RPMI8226 (cell line): ENCODE results near the gene ZRSR2.
"Not testable (repeated sequence)": the region's sequence is repeated elsewhere in the genome, so short reads cannot be mapped to it uniquely, and the experiment has no call there.

Experiments
- DNase-seq: peaks from one replicate; pipeline ENCODE4 v3.0.0-alpha.2; 2015

The ZRSR2 gene, protein sequence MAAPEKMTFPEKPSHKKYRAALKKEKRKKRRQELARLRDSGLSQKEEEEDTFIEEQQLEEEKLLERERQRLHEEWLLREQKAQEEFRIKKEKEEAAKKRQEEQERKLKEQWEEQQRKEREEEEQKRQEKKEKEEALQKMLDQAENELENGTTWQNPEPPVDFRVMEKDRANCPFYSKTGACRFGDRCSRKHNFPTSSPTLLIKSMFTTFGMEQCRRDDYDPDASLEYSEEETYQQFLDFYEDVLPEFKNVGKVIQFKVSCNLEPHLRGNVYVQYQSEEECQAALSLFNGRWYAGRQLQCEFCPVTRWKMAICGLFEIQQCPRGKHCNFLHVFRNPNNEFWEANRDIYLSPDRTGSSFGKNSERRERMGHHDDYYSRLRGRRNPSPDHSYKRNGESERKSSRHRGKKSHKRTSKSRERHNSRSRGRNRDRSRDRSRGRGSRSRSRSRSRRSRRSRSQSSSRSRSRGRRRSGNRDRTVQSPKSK

DNA sequence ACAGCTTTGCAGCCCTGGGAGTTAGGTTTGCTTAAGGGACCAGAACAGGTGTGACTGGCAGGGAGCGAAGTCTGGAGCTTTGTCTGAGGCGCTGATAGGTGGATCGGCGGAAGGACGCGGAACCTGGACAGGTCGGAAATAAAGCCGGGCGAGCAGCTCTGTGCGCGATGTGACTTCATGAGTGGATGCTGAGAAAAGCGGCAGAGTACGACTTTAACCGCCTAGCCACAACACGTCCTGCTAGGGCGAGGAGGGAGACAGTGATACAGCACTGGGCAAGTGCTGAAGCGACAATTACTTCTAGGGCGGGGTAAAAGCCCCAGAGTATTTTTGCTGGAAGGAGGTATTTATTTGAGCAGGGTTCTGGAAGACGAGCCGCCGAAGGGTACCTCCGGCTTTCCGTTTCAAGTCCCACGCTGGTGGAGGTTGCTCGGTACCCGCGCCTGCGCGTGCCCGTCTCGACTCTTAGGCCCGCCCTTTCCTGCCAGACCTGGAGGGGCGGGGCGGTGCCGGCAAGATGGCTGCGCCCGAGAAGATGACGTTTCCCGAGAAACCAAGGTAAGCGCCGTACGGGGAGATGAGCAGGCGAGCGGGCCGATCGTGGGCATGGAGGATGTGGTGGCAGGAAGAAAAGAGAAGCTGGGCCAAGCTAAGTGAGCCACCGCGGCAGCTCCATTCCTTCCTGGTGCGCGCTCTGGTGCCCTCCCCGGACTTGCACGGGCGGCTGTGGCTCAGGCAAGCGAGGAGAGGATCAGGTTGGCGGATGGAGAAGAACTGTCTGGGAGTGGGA, at the start of gene ZRSR2:
TSS of gene ZRSR2 (plus strand) at position 506 of the 790 bp plus-strand sequence. CDS start at position 518, 12 bp downstream.
- peak; percentile 87 for DNase-seq

DNA sequence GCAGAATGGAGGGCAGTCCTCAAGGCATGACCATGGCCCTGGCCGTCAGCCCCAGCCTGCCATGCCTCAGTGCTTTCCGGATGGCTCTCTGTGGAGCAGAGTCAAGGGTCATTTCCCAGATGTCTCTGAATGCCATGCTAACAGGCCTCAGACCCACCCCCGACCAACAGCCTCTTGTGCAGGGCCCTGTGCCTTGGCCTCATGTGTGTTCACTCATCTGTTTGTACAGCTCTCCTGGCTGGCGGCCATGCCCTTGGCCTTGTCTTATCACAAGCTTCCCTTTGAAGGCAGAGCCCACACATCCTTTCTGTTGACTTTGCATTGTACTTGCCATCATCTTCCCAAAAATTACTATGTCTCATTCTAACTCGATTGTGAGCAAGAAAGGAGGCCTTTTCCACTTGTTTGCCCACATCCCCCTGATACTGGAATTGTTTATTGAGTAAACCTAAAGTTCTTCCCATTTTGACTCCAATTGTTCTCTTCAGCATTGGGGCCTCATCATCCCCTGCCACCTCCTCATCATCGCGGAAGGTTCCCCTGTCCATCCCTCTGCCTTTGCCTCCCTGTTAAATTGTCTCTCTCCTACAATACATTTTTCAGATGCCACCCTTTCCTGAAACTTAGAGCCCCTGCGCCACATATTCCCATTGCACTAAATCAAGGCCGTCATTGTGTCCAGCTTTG, 46.0 kb upstream of the ZRSR2 start:
- no peak for DNase-seq

DNA sequence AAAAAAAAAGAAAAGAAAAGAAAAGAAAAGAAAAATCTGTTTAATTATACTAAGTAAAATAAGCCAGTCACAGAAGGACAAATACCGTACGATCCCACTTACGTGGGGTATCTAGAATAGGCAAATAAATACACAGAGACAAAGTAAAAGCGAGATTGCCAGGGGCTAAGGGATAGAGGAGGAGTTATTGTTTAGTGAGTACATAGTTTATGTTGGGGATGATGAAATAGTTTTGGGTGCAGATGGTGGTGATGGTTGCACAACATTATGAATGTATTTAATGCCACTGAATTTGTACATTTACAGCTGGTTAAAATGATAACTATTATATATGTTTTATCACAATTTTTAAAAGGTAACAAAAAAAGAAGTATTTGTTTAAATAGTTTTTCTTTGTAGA, 45.1 kb upstream of the ZRSR2 start:
- DNase-seq: no peak

DNA sequence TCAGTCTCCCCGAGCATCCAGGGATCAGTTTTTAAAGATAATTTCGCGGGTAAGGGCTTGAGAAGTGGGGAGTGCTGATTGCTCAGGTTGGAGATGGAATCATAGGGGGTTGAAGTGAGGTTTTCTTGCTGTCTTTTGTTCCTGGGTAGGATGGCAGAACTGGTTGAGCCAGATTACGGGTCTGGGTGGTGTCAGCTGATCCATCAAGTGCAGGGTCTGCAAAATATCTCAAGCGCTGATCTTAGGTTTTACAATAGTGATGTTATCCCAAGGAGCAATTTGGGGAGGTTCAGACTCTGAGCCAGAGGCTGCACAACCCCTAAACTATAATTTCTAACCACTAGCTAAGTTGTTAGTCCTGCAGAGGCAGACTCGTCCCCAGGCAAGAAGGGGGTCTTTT, 43.6 kb upstream of the ZRSR2 start:
- DNase-seq: not testable (repeated sequence)

DNA sequence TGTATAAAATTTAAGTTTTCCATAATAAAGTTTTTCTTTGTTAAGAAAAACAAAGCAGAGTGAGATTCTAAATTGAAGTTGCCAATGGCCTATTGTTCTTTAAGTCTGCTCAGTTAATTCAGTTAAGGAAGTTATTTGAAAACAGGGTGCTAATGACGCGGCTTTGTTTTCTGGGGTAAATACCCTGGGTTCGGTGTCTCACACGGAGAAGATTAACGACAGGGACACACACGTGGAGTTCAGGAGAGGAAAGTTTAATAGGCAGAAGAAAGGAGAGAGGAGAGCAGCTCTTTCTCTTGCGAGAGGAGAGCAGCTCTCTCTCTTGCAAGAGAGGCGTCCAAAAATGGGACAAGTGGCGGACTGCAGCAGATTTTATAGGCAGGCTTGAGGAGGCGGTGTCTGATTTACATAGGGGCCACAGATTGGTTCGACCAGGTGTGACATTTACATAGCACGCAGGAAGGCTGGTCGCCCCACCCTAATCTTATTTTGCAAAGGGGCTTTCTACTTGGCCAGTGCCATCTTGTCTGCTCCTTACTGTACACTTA, 42.6 kb upstream of the ZRSR2 start:
- DNase-seq: no peak

DNA sequence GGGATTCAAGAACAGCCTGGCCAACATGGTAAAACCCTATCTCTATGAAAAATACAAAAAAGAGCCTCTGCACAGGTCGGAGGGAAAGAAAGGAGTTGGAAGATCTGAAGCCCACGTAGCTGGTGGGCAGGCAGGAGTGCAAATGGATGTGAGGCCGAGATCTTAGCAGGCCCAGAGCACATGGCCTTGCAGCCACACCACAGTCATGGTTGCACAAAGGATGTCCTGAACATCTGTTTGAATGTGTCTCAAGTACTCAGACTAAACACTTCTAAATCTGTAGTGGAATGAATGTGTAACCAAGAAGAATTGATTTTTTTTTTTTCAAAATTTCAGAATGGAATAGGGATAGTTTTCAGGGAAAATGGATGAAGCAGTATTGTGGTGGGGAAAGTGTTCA, 41.4 kb upstream of the ZRSR2 start:
- DNase-seq: no peak

DNA sequence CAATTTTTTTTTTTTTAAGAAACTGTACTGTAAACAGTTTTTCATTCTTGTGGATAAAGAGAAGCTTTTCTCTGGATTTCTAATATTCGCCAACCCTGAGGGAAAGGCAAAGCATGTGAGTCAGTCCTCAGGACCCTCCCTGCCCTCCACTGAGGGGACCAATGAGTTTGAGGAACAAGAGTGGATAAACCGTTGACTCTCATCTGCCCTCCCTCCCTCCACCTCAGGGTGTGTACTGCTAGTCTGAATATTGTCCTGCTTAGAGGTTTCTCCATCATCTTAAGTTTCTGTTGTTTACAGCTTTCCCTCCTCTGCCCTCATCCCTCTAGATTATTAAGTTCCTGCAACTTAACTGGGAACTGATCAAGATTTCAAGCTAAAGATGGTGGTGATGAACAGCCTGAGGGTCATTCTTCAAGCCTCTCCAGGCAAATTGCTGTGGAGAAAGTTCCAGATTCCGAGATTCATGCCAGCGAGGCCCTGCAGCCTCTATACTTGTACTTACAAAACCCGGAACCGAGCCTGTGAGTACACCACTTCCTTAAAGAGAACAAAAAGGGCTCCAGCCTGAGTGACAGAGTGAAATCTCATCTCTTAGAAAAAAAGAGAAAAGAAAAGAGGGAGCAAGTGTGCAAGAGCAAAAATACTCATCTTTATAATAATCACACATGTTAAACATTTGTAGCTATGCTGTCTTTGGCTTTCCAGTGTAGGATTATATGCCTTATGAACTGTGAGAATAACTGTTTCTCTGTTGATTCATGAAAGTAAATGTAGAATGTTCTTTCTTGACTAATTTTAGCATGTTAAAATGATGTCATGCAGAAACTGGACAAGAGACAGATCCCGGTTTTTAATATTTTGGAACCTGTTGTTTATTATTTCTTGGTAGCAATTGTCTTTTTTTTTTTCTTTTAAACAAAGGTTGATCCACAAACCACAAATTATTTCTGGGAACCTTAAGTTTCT, 40.4 kb upstream of the ZRSR2 start:
- DNase-seq: no peak

DNA sequence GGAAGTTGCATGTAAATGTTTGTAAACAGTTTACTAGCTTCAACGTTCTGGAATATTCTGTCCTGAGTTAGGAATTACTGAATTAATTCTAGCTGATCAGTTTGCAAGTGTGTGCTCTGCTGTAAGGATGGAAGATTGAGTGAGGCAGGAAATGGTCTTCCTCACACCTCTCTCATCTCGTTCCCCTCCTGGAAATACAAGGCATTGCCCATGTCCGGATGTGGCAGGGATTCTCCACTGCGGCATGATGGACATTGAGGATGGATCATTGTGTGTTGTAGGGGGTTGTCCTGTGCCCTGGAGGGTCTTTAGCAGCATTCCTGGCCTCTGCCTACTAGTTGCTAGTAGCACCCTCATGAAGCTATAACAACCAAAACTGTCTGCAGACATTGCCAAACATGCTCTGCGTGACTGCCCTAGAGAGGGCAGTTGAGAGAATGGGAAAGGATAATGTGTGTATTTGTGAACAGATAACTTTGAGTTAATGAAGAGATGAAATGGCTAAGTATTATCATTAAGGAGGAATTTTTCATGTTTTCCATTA, 39.6 kb upstream of the ZRSR2 start:
- no peak for DNase-seq

DNA sequence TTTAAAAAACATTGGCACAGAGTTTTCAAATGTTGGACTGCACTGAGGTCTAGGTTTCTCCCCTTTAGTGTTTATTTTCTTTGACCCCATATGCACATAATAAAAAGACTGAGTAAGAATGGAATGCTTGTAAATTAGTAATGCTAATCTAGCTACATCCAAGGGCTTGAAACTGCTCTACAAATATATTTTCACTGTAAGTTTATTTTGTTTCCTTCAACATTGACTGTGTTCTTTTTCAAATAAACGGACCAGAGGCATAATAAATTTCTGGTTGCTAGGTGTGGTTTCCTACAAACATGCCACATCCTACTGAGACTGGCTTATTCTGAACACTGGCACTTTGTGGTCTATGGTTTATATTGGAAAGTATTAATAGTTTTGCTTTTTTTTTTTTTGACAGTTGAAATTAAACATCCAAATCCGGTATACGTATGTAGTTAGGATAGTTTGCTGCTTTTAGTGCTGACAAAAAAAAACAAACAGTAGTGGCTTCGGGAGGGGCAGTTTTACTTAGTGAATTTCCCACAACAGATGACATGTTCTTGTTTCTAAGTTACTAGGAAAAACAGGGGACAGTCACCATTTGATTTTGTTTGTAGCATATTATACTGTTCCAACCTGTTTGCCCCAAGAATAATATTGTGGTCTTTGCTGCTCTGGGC, 39.0 kb upstream of the ZRSR2 start:
- no peak for DNase-seq

DNA sequence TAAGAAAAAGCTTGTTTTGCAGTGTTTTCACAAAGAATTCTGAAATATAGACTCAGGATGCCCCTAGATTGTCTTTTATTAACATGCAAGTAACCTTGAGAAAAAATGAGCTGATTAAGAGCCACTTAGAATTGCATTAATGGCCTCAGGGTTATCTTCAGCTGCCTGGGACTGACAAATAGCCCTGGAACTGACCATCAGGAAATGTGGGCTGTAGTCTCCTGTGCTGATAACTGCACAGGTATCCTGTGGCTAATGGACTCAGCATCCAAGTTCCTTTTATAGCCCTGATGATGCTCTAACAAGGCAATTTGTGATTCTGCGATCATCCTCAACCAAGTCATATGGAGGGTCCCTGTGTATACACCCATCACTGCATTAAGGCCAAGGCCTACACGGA, 35.2 kb upstream of the ZRSR2 start:
- DNase-seq: no peak

DNA sequence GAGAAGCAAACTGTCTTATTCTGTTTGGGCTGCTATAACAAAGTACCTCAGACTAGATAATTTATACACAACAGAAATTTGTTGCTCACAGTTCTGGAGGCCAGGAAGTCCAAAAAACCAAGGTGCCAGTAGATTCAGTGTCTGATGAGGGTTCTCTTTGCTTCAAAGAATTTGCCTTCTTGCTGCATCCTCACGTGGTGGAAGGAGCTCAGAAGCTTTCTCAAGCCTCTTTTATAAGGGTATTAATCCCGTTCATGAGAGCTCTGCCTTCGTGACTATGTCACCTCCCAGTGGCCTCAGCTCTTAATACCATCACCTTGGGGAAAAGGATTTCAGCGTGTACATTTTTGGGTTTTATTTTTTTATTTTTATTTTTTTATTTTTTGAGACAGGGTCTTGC, 32.1 kb upstream of the ZRSR2 start:
- DNase-seq: no peak

DNA sequence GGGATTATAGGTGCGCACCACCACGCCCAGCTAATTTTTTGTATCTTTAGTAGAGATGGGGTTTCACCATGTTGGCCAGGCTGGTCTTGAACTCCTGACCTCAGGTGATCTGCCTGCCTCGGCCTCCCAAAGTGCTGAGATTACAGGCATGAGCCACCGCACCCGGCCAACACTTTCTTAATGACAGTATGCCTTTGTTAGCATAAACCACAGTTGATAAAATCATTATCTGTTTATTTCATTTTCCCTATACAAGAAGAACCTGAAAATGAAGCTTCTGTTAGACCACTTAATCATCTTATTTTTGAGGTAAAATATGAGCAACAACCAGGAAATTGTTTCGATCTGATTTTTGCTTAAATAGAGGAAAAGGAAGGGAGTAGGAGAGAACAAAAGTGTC, 30.4 kb upstream of the ZRSR2 start:
- not testable (repeated sequence) for DNase-seq

DNA sequence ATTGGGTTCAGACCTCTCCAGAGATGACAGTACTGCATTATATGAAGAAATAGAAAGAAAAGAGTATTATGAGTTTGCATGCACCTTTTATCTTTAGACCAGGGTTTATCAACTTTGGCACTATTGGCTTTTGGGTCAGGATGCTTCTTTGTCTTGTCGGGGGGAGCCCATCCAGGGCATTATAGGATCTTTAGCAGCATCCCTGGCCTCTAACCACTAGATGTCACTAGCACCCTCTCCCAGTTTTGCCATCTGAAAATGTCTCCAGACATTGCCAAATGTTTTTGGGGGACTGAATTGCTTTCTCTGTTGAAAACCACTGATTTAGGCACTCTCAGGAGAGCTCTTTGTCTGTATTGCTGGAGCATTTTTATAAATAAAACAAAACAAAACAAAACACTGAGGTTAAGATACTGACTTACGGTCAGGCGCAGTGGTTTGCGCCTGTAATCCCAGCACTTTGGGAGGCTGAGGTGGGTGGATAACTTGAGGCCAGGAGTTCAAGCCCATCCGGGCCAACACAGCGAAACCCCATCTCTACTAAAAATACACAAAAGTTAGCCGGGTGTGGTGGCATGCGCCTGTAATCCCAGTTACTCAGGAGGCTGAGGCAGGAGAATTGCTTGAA, 28.6 kb upstream of the ZRSR2 start:
- DNase-seq: peak; percentile 31

DNA sequence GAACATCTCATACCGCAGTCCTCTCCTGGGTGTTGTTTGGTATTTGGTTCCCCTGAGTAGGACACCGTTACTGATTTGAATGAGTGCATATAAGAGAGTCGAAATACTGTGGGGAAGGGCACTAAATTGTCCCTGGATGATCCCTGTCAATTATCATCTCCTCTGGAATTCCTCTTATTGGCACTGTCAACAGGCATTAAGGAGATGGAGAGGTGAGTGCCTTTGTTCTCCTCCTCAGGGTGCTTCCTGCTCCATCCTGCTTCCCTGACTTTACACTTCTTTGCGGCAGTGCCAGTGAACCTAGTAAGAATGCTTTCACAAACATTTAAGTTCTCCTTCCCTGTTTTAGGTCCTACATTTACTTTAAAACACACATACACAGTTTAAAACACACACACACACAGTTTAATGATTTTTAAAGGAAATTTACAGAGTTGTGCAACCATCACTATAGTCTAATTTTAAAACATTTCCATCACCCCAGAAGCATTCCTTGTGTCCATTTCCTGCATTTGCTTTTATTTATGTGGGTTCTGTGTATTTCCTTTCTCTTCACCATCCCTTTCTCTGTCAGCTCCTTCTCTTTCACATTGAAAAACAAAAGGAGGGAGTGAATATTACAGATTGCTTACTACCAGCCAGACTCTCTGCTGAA, 20.9 kb upstream of the ZRSR2 start:
- DNase-seq: no peak

DNA sequence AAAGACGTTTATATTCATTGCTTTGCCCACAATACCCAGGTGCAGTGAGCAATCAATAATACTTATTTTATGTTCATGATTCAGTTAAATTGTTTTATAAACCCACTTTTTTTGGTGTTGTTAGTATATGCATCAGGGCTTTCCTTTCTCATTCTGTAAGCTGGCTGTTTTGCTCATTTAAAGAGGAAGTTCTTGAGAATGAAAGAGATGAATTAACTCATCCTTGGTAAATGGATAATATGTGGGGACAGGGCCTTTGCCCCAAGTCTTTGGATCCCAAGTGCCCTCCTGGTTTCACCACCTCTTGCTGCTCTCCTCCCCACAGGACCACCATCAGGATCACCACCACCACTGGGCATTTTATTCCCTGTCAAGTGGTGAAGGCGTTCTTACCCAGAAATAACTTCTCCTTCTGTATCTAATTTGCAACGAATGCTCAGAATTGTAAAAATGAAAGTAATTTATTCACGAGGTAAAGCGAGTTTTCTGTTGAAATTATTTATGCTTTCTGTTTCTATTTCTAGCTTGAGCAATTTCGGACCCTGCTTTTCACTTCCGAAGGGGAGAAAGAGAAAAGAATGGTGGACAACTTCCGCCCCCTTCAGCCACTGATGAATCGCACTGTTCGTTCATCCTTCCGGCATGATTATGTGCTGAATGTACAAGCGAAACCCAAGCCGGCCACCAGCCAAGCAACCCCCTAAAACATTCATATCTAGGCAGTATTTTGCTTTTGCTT, 8.2 kb upstream of the ZRSR2 start:
- DNase-seq: peak; percentile 37

DNA sequence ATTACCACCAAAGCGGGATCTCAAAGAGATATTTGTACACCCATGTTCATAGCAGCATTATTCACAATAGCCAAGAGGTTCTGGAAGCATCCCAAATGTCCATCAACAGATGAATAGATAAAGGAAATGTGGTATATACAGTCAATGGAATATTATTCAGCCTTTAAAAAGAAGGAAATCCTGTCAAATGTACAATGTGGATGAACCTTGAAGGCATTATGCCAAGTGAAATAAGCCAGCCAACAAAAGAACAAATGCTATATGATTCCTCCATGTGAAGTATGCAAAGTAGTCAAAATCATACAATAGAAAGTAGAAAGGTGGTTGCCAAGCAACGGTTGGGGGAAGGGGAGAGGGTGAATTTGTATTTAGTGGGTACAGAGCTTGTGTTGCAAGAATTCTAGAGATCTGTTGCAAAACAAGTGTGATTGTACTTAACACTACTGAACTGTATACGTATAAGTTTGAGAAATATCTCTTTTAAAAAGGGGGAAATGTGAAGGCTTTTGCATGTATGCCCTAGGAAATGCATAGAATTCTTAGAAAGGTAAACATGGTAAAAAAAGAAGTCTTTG, 5.0 kb upstream of the ZRSR2 start:
- DNase-seq: no peak

DNA sequence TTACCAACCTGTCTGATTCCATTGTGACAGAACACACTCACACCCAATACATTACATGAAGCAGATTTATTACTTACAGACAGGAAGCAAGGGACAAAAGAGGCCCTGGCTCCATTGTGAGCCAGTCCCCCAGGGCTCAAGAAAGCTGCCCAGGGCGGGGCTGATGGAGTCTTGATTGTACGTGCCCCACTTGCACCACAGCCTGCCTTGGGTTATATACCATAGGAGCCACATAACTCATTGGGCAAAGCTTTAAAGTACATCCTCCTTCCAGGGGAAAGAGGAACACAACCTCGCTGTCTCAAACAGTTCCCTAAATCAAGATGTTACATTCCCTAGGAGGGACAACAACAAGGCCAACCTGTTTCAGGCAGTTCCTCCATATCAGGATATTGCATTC, 3.4 kb upstream of the ZRSR2 start:
- DNase-seq: no peak

DNA sequence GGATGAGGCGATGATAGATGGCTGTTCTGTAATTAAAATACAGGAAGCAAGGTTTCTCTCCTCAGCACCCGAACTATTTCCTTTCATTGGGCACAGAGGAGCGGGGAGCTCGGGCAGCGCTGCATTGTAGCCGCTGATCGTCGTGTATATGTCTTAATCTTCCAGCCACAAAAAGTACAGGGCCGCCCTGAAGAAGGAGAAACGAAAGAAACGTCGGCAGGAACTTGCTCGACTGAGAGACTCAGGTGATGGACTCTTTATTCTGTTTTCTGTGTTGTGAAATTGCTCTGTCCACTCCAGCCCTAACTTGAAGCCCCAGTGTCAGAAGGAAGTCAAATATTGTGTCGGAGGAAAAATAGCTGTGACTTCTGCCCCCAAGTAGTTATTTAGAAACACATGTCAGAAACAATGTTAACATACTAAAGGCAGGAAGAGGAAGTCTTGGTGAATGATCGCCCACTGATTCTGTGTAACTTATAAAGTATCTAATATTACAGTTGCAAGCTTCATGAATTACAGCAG, 546 bp downstream of the ZRSR2 start:
- no peak for DNase-seq

DNA sequence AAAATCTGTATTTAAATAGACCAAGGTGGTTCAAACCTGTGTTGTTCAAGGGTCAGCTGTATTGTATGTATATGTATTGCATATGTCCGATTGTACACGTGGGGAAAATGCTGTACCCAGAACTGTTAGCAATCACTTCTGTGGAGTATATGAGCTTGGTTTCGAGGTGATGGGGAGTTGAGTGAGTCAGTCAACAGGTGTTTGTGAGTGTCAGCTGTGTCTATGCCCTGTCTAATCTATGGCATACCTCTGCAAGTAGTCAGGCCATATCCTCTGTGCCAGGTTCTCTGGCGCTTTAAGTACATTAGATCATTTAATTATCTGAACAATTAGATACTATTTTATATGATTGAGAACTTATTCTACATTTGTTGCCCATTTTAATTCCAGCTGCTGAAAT, 7.4 kb downstream of the ZRSR2 start:
- no peak for DNase-seq
